HG03558 (cell line): ENCODE data around the gene ABCA1.
"Not testable (repeated sequence)": the region's sequence is repeated elsewhere in the genome, so short reads cannot be mapped to it uniquely, and the experiment has no call there.

ENCODE experiments used
- ATAC-seq: cut with Tn5 transposase; IDR thresholded peaks from one replicate; pipeline ENCODE4 v1.9.1; 2021; ENCODE audit warnings: moderate number of reproducible peaks; ENCODE audit not compliant: unreplicated experiment; ENCODE audit errors: extremely low read depth

The ABCA1 gene

DNA sequence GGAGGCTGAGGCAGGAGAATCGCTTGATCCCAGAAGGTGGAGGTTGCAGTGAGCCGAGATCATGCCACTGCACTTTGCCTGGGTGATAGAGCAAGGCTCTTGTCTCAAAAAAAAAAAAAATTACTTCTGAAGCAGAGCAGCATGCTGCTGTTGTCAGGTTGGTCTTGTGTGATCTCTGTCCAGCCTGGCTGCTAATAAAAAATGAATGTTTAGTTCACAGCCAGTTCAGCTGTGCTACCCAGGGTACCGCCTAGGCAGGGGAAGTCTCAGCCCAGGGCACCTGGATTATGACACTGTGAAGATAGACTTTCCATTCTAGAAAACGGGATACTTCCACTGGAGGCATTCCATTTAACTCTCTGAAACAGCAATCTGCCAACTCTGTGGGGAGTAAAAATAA lies 23.5 kb upstream of the ABCA1 start:
- ATAC-seq, result no peak

DNA sequence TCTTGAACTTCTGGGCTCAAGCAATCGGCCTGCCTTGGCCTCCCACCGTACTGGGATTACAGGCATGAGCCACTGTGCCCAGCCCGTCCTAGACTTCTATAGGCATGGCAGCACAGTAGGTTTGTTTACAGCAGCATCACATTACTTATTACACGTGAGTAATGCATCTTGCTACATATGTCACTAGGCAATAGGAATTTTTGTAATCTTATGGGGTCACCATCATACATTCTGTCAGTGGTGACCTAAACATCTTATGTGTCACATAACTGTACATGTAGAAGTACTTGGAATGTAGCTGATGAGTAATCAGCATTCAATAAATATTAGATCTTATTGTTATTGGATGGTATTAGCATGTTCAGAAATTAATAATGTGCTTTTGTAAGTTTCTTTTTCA lies 22.9 kb upstream of the ABCA1 start:
- ATAC-seq, result no peak

DNA sequence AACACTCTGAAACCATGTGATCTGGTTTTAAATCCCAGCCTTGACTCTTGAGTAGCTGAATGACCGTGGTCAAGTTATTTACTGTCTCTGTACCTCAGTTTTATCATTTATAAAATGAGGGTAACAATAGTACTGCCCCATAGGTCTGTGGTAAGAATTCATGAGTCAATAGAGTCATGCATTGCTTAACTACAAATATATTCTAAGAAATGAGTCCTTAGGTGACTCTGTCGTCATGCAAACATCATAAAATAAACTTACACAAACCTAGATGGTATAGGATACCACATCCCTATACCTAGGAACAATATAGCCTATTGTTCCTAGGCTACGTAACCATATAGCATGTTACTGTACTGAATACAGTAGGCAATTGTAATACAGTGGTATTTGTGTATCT lies 20.3 kb upstream of the ABCA1 start:
- ATAC-seq, result no peak

DNA sequence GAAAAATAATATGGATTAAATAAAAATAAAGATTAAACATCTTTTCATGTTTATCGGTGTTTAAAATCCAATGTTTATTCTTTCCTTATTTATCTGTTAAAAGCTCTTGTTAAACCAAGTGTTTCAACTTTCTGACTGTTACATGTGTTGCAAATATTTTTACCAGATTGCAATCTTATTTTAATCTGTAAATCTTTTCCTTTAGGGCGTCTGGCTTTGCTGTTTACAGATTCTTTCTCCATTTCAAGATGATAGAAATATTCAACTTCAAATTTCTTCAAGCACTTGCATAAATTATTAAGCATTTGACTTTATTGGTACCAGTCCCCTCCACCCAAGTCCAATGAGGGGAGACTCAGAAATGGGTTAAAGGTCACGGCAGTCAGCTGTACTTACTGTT lies 16.9 kb upstream of the ABCA1 start:
- no peak for ATAC-seq

DNA sequence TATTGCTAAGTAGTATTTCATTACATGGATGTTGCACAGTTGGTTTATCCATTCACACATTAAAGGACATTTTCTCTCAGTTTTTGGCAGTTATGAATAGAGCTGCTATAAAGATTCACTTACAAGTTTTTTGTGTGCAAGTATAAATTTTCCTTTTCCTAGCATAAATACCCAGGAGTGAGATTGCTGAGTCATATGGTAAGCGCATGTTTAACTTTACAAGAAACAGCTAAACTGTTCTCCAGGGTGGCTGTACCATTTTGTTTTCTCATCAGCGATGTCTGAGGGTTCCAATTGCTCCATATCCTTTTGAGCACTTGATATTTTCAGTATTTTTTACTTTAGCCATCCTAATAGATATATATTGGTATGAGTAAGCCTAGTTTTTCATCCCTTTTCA lies 16.4 kb upstream of the ABCA1 start:
- no peak for ATAC-seq

DNA sequence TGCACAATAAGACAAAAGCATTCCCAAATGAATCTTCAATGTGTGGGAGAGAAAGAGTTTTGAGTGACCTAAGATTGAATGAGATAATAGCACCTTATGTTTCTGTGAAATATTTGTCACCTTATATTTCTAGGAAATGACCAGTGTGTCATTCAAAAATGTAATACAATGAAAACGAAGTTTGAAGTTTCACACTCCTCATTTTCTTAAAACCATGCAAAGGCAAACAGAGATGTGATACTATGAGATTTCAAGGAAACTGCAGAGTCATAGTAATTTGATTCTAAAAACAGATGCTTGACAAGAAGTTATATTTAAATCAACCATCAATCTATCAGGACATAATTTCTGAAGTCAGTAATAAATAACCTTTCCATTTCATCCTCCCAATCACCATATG lies 13.6 kb upstream of the ABCA1 start:
- ATAC-seq, result no peak

DNA sequence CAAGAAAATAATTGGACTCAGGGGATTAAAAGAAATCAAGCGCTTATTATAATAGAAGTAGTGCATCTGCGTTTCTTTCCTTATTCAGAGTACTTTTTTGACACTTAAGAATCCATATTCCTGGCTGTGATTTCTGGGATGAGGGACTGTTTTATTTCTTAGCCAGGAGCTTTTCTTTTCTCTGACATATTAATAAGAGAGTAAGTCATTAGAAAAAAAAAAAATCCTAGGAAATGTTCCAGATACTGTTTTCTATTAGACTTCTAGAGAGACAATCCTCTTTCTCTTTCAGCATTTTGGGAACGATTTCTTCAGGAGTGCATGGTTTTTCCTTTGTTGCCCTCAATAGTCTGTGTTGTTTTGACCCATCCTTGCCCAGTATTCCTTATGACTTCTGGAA lies 8.3 kb upstream of the ABCA1 start:
- no peak for ATAC-seq

DNA sequence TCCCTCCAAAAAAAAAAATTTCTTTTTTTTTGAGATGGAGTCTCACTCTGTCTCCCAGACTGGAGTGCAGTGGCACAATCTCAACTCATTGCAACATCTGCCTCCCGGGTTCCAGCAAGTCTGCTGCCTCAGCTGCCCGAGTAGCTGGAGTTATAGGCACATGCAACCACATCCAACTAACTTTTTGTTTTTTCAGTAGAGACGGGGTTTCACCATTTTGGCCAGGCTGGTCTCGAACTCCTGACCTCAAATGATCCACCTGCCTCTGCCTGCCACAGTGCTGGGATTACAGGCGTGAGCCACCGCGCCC lies 7.5 kb upstream of the ABCA1 start:
- ATAC-seq, result not testable (repeated sequence)

DNA sequence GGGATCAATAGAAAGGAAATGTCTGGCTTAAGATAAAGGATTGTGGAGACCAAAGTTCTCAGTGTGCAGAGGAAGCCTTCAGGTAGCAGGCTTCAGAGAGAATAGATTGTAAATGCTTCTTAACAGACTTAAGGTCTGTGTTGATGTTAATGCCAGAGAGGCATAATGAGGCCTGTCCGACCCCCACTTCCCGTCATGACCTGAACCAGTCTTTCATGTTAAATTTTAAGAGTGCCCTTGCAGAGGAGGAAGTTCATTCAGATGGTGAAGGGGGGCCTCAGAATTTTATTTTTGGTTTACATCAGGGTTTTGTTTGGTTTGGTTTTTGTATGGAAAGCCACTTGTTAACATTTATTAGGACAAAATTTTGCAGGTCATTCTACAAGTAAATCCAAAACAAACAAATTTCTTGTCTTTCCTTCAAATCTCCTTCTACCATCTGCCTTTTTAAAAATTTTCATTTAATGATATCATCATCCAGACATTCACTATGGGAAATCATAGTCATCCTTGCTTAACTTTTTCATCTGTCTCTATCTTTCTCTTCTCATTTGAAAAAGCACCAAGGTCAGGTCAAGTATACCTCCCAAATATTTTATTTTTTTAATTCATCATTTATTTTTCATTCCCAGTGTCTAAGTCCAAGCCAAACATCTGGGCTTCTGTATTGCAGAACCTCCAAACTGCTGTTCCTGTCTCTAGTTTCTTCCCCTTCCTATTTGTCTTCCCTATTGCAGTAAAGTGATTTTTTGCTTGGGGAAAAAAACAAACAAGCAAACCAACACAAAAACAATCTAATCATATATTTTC lies 6.9 kb upstream of the ABCA1 start:
- ATAC-seq, result no peak

DNA sequence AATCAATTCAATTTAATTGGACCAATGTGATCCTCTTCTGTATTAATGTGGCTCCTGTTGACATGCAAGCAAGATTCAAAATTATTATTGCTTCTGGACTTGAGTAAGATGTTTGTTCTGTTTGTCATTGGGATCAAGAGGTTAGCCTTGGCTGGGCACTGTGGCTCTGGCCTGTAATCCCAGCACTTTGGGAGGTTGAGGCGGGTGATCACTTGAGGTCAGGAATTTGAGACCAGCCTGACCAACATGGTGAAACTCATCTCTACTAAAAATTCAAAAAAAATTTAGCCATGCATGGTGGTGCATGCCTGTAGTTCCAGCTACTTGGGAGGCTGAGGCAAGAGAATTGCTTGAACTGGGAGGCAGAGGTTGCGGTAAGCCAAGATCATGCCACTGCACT lies 5.1 kb upstream of the ABCA1 start:
- not testable (repeated sequence) for ATAC-seq

DNA sequence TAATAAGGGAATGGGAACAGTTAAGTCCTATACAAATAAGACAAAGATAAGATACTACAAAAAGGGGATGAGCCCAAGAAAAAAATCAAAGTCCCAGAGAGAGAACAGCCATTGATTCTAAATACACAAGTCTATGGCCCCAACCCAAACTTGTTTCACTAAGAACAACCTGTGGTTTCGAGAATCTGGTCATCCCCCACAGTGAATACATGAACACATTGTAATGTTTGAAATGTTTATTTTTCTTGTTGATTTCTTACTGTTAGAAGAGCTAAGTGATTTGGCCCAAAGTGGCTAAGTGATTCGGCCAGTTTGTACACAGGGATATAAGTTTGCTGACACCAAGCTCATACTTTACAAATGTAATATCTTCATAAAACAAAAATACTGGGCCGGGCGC lies 3.3 kb upstream of the ABCA1 start:
- no peak for ATAC-seq

DNA sequence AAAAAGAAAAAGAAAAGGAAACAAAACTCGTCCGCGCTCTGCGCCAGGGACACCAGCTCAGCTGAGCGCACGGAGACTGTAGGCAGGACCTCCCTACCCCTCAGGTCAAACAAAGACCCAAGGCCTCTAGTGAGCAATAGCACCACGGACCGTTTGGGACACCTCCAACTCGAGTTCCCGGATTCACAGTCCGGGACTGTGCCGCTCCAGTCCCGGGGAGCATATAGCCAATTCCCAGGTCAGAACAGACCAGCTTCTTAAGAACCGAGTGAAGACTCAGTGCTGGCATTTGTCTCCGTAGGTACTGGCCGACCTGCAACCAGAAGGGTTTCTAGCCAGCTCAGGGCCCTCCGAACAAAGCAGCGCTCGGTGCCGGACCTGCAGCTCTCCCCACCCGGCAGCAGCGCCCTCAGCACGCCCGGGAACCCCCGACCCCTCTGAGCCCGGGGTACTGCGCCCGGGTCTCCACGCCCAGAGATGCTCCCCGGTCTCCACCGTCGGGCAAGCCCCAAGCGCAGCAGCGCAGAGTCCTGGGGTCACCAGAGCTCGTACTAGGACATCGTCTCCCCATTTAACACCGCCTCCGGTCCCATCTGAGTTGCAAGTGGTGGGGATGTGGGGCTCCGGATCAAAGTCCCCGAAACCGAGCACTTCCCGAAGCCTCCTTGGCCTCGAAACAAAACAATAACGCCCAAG lies 591 bp downstream of the ABCA1 start:
- ATAC-seq, result no peak

DNA sequence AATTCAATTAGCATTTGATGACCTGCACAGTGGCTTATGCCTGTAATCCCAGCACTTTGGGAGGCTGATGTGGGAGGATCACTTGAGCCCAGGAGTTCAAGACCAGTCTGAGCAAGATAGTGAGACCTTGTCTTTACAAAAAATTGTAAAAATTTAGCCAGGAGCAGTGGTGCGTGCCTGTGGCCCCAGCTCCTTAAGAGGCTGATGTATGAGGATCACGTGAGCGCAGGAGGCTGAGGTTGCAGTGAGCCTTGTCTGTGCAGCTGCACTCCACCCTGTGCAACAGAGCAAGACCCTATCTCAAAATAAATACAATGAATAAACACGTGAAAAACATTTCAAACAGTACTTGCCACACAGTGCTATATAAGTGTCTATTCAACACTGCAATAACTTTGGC lies 4.2 kb downstream of the ABCA1 start:
- peak; percentile 65 for ATAC-seq

DNA sequence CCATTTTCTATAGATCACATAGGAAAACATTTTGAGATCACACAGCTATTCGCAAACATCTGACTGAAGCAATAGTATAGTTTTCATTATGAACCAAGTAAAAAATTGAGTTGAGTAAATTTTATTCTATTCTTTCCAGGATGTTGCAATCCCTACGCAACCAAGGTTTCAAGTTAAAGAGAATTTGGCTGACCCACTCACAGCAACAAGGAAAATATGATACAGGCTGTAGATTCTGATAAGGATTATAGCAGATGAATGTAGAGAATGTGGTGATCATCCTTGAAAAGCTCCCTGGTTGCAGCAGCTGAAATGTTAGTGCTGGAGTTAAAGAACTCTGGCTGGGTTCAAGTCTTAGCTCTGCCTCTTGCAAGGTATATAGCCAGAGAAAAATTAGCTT lies 4.7 kb downstream of the ABCA1 start:
- no peak for ATAC-seq

DNA sequence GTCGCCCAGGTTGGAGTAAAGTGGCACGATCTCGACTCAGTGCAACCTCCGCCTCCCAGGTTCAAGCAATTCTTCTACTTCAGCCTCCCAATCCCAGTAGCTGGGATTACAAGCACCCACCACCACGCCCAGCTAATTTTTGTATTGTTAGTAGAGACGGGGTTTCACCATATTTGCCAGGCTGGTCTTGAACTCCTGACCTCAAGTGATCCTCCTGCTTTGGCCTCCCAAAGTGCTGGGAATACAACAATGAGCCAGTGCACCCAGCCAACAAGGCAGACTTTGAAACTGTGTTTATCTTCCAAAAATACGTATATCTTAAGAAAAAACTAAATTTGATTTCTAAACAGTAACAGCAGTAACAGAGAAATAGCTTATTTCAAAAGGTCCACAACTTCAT lies 5.2 kb downstream of the ABCA1 start:
- ATAC-seq, result not testable (repeated sequence)

DNA sequence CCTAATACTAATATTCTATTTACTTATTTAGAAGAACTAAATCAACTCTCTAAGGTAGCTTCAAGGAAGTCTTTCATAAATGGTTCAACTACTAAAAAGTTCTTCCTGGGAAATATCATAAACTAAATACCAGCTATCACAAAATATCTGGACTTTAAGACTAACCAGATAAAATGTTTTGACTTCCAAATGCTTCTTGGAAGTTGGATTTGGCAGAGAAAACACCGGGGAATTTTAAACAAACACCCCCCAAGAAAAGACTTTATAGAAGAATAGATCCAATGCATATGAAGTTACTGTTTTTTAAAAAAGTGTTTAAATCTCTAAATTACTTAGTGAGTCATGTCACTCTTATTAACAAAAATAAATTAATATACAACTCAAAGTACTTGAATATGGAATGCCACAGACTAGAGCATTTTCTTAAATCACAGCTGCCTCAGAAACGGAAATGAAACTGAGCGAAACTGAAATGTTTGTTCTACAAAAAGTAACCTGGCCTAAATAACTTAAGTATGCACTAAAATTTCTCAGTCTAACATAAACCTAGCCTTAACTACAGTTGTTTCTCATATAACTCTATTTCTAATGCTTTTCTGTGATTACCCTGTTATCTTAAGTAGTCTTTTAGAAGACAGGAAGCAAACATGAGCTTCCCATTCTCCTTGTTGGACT lies 6.8 kb downstream of the ABCA1 start:
- peak; percentile 63 for ATAC-seq

DNA sequence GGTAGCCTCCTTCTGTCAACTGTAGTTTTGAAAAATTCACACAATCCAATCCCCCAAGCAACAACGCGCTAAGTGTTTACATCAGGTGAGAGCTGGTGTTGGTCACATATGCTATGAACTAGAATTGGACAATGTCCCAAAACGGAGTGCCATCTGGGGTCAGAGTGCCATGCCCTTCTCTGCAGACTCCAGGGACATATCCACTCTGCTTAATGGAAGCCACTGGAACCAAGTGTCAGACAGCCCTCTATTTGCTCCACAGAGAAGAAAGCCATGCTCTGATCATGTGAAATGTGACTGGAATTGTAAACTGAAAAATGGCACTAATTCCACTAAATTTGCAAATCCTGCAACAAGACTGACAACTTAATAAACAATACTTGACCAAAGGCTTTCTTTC lies 12.2 kb downstream of the ABCA1 start:
- no peak for ATAC-seq

DNA sequence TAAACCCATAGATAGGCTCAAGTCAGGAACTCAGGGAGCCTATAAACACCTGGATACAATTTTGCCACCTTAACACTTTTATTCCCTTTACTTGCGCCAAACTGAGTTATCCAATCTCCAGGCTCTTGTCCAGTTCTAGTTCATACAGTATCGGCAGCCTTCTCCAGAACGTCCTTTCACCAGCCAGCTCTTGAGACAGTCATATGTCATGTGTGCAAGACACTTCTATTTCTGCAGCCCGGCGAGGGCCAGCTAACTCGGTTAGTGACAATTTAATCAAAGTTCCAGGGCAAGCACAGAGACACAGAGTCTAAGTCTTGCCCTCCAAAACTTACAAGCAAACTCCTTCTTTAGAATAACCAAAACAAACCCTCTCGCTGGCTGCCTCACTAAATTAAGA lies 12.9 kb downstream of the ABCA1 start:
- ATAC-seq, result no peak

DNA sequence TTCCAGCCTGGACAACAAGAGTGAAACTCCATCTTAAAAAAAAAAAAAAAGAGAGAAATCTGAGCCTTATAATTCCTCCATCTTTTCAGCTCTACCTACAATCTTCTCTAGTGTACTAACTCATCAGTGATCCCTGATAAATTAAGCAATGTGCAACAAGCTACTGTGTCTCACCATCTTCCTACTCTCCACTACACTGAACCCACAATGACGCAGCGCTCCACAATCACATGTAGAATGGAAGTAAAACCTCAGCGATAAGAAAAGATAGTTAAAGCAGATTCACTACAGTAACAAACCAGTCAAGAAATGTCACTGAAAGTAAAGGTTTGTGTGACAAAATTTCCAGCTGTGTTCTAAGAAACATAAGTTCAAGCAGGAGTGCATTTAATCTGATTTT lies 13.5 kb downstream of the ABCA1 start:
- no peak for ATAC-seq

DNA sequence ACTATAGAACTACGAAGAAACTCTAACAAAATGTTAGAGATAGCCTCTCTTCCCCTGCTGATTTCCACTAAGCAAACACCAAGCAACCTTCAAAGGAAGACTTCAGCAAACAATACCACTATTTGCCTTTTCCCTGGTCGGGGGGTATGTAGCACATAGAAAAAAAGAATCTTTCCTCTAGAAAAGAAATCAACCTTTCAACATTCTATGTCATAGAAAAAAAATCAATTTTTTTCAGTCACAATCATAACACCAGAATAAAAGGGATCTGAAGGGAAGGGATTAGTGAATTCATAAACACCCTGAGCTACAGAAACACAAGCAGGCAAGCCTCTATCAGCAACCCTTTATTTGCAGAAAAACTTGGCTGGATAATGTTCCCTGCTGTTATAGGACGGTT lies 15.3 kb downstream of the ABCA1 start:
- no peak for ATAC-seq

DNA sequence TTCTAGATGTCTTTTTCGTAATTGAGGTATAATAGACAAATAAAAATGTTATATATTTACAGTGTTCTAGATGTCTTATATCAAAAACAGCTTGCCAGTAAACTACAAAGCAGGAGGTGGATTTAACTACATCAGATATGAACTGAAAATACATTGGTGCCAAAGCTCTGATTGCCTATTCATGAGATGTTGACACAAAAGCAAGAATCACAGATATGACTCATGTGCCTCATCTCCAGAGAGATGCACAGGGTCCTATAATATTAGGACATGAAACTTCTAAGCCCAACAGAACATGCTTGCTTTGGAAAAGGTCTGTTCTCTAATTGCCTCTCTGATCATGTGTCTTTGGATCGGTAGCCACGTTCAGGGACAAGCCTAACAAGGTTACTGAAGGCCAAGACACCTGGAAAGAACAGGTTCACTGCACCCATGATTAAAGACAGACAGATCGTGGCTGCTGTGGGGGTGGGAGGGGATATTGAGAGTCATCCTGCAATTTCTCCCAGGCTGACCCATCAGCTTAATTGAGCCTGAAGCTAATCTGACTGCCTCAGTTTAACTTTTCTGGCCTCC lies 16.8 kb downstream of the ABCA1 start:
- ATAC-seq, result no peak
